Heart left ventricle (tissue), 13 donors: ENCODE data around the gene ERF.

Experiments
- POLR2A ChIP-seq, 2 donors: fragments of 450-650 bp; IDR thresholded peaks; one replicate each; pipeline ENCODE4 v1.6.1; 2017; ENCODE audit warnings: antibody characterized with exemption in 2 of 2, mild to moderate bottlenecking in 2 of 2, moderate library complexity in 2 of 2
- TF ChIP-seq, protein P1 (sequence below), 12 donors: fragments of 200-600 bp; sonication (generic) in 4 of 12; IDR thresholded peaks; one replicate each; pipeline versions ENCODE4 v1.5.0 to v1.8.0; 2018 to 2022; ENCODE audit warnings: antibody characterized with exemption in 12 of 12, mild to moderate bottlenecking in 5 of 12
- donor health status: ischemic (EF 13 %, LVEDD 7.1; RV severe dilation, severe dysfunction).
- donor health status: DM: no; HTN: yes; CAD: no.
- donor health status: DM: no; HTN: no; CAD: no.
- donor health status: ischemic (EF 25% LVEDD 6.9; RV normal size, moderate dysfunction).
- donor health status: ischemic (EF 25% LVEDD 5.7; RV mildly dilated, moderate dysfunction).
- donor health status: ischemic (EF 35%, LVEDD 5.7; RV mildly dilated, moderate dysfunction).
- donor health status: nonischemic (EF 11% LVEDD 7.7; RV severe dilation, severe dysfunction).
- donor health status: DM: yes; HTN: yes; CAD: no.
- donor health status: PGD.
- donor health status: ischemic (EF 29% LVEDD 5.4; RV normal size, mild dysfunction).
- donor health status: nonischemic (EF 23%, LVEDD 6.1; RV moderate dilation, normal function).

DNA sequence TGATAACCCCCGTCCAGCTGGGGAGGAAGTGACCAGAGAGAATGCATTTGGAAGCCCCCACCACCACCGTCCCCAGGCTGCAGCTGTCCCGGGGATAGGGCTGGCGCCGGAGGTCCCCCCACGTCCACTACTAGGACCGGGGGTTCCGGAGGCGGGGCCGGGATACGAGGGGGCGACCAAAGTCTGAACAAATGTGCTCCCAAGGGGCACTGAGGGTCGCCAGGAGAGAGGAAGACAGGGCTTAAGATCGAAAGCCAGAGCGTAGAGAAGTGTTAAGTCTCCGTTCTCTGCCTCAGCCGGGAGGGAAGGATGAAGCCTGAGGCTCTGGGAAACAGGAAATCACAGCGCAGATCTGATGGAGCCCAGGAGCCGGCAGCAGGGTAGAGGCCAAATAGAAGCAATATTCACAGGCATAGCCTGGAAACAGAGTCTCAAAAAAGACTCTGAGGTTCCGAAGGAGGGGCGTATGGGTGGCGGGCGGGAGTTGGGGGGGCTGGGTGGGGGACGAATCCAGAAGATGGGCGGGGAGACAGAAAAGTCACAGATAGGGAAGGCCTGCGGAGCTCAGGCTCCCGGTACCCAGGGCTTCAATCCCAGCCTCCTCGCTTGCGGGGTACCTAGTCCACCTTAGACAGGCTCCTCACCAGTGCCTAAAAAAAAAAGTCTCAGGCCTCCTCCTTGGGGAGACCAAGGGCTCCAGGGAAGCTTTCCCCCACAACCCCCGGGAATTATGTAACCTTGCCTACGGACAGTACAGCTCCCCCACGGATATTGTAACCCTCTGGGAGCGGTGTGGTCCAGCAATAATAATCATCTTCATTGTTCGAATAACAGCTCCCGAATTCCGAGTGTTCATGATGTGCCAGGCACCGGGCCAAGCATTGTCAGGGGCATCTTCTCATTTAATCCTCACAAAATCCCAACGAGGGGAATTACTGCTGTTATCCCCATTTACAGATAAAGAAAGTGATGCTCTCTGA is 1.1 kb upstream of the ERF start:
- TF ChIP-seq, protein P1, sequence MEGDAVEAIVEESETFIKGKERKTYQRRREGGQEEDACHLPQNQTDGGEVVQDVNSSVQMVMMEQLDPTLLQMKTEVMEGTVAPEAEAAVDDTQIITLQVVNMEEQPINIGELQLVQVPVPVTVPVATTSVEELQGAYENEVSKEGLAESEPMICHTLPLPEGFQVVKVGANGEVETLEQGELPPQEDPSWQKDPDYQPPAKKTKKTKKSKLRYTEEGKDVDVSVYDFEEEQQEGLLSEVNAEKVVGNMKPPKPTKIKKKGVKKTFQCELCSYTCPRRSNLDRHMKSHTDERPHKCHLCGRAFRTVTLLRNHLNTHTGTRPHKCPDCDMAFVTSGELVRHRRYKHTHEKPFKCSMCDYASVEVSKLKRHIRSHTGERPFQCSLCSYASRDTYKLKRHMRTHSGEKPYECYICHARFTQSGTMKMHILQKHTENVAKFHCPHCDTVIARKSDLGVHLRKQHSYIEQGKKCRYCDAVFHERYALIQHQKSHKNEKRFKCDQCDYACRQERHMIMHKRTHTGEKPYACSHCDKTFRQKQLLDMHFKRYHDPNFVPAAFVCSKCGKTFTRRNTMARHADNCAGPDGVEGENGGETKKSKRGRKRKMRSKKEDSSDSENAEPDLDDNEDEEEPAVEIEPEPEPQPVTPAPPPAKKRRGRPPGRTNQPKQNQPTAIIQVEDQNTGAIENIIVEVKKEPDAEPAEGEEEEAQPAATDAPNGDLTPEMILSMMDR (IDR thresholded peaks at IDR 0.05), result no peak
- TF ChIP-seq POLR2A (IDR thresholded peaks at IDR 0.05), result no peak
